WTC11 (cell line): ENCODE measurements around the gene POLD3. TPM values are rescaled to one million over a fixed set of nuclear protein-coding genes. Genes with fewer than 3 reads are reported as not detected.

Source experiments
- ATAC-seq: fragments of 200-7000 bp; cut with Tn5 transposase; 2 replicates; pipeline ENCODE4 v1.10.0; 2021; ENCODE audit warnings: mild to moderate bottlenecking, moderate library complexity
- CTCF ChIA-PET: fragments of 300-600 bp; sonication (Branson Sonifier 250); formaldehyde crosslinking; loops from one replicate; lab custom pipeline; 2021; ENCODE audit warnings: antibody characterized with exemption; lab: Charles Lee
- POLR2A ChIA-PET: fragments of 350-600 bp; sonication (Branson Sonifier 250); formaldehyde crosslinking; loops from one replicate; lab custom pipeline; 2021; ENCODE audit warnings: antibody characterized with exemption; lab: Charles Lee
- DNase-seq: peaks from one replicate; pipeline ENCODE4 v3.0.0; 2021; ENCODE audit warnings: low spot score
- H3K27ac Mint-ChIP-seq: 2 replicates; pipeline ENCODE4 v1.8.0; 2021; ENCODE audit warnings: mixed read lengths
- H3K27me3 Mint-ChIP-seq: 2 replicates; pipeline ENCODE4 v1.8.0; 2021; ENCODE audit warnings: low read depth, mild to moderate bottlenecking, moderate library complexity, mixed read lengths
- H3K36me3 Mint-ChIP-seq: 2 replicates; pipeline ENCODE4 v1.8.0; 2021; ENCODE audit warnings: mixed read lengths
- H3K4me1 Mint-ChIP-seq: 2 replicates; pipeline ENCODE4 v1.8.0; 2022; ENCODE audit warnings: mixed read lengths
- H3K4me3 Mint-ChIP-seq: 2 replicates; pipeline ENCODE4 v1.8.0; 2021; ENCODE audit warnings: mild to moderate bottlenecking, moderate library complexity, mixed read lengths
- H3K9me3 Mint-ChIP-seq: 2 replicates; pipeline ENCODE4 v1.8.0; 2021; ENCODE audit warnings: mixed read lengths
- AFF4 ChIP-seq: sonication (generic); formaldehyde crosslinking; IDR thresholded peaks from 2 replicates; pipeline ENCODE4 v1.8.1; 2023; ENCODE audit warnings: mild to moderate bottlenecking, missing genetic modification reagents, borderline replicate concordance
- ATF3 ChIP-seq: sonication (generic); formaldehyde crosslinking; conservative IDR thresholded peaks from 2 replicates; pipeline ENCODE4 v1.8.1; 2022; ENCODE audit warnings: mild to moderate bottlenecking, missing genetic modification reagents
- CDX4 ChIP-seq: fragments of 250-450 bp; sonication (Bioruptor Pico); IDR thresholded peaks from 2 replicates; pipeline ENCODE4 v1.9.0; 2021; ENCODE audit warnings: moderate library complexity, mild to moderate bottlenecking, inconsistent platforms, borderline replicate concordance
- CREB1 ChIP-seq: sonication (generic); formaldehyde crosslinking; IDR thresholded peaks from 2 replicates; pipeline ENCODE4 v1.8.0; 2023; ENCODE audit warnings: mild to moderate bottlenecking, missing genetic modification reagents
- ELF4 ChIP-seq: sonication (generic); formaldehyde crosslinking; IDR thresholded peaks from 2 replicates; pipeline ENCODE4 v1.8.1; 2022; ENCODE audit warnings: low read depth, mild to moderate bottlenecking, moderate library complexity, missing genetic modification reagents
- FOXP1 ChIP-seq: sonication (generic); formaldehyde crosslinking; IDR thresholded peaks from 2 replicates; pipeline ENCODE4 v1.8.0; 2022; ENCODE audit warnings: missing genetic modification reagents, mild to moderate bottlenecking, moderate library complexity, borderline replicate concordance
- FOXP4 ChIP-seq: sonication (generic); formaldehyde crosslinking; IDR thresholded peaks from 2 replicates; pipeline ENCODE4 v1.8.0; 2022; ENCODE audit warnings: mild to moderate bottlenecking, missing genetic modification reagents
- HMGXB4 ChIP-seq: sonication (generic); formaldehyde crosslinking; IDR thresholded peaks from 2 replicates; pipeline ENCODE4 v1.8.1; 2023; ENCODE audit warnings: mild to moderate bottlenecking, moderate library complexity, missing genetic modification reagents
- KAT7 ChIP-seq: sonication (generic); formaldehyde crosslinking; IDR thresholded peaks from 2 replicates; pipeline ENCODE4 v1.8.1; 2023; ENCODE audit warnings: missing genetic modification reagents, mild to moderate bottlenecking, borderline replicate concordance
- NR1H2 ChIP-seq: sonication (generic); formaldehyde crosslinking; IDR thresholded peaks from 2 replicates; pipeline ENCODE4 v1.9.0; 2021; ENCODE audit warnings: mild to moderate bottlenecking, moderate library complexity, missing genetic modification reagents
- PRDM15 ChIP-seq: sonication (generic); formaldehyde crosslinking; IDR thresholded peaks from 2 replicates; pipeline ENCODE4 v1.8.0; 2022; ENCODE audit warnings: missing genetic modification reagents
- PRRX2 ChIP-seq: fragments of 250-450 bp; sonication (Bioruptor Pico); IDR thresholded peaks from 2 replicates; pipeline ENCODE4 v1.8.0; 2021; ENCODE audit warnings: mild to moderate bottlenecking
- RELA ChIP-seq: sonication (generic); formaldehyde crosslinking; IDR thresholded peaks from 2 replicates; pipeline ENCODE4 v1.8.1; 2022; ENCODE audit warnings: missing genetic modification reagents, mild to moderate bottlenecking, borderline replicate concordance
- SMAD4 ChIP-seq: sonication (generic); formaldehyde crosslinking; IDR thresholded peaks from 2 replicates; pipeline ENCODE4 v1.8.0; 2022; ENCODE audit warnings: mild to moderate bottlenecking, missing genetic modification reagents
- TEAD1 ChIP-seq: sonication (generic); formaldehyde crosslinking; IDR thresholded peaks from 2 replicates; pipeline ENCODE4 v1.8.0; 2022; ENCODE audit warnings: mild to moderate bottlenecking, missing genetic modification reagents
- TP53 ChIP-seq: sonication (generic); formaldehyde crosslinking; IDR thresholded peaks from 2 replicates; pipeline ENCODE4 v1.8.1; 2023; ENCODE audit warnings: mild to moderate bottlenecking, missing genetic modification reagents
- ZNF423 ChIP-seq: fragments of 250-450 bp; sonication (Bioruptor Pico); IDR thresholded peaks from 2 replicates; pipeline ENCODE4 v2.1.2; 2022; ENCODE audit warnings: mild to moderate bottlenecking, moderate library complexity
- total RNA-seq: library from RNA; stranded (reverse); gene quantifications from 3 replicates; pipeline ENCODE4 v1.2.3, GENCODE V29; 2021
- TF ChIP-seq, protein P1 (sequence below): fragments of 250-450 bp; sonication (Bioruptor Pico); IDR thresholded peaks from 2 replicates; pipeline ENCODE4 v1.9.0; 2021; ENCODE audit warnings: mild to moderate bottlenecking, borderline replicate concordance

Gene POLD3
- total RNA-seq, 1 experiment from 2014 or later = 24.1 TPM

DNA sequence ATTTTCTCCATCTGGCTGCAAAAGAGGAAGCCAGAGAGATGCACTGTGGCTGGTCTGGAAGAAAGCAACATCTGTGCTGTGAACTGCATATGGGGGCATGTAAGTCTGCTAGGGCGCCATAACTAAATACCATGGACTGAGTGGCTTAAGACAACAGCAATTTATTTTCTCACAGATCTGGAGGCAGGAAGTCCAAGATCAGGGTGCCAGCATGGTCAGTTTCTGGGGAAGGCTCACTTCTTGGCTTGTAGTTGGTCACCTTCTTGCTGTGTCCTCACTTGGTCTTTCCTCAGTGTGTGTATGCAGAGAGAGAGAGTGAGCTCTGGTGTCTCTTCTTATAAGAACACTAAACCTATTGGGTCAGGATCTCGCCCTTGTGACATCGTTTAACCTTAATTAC, 34.9 kb upstream of the POLD3 start (continued):
- TF ChIP-seq AFF4 (CRISPR knock-in tag) (no peak), PRRX2 (CRISPR knock-in tag) (no peak), TEAD1 (no peak), ATF3 (CRISPR knock-in tag) (no peak), CREB1 (CRISPR knock-in tag) (no peak), NR1H2 (CRISPR knock-in tag) (no peak), FOXP4 (no peak), TP53 (CRISPR knock-in tag) (no peak), FOXP1 (CRISPR knock-in tag) (no peak), ELF4 (CRISPR knock-in tag) (no peak), SMAD4 (CRISPR knock-in tag) (no peak), ZNF423 (CRISPR knock-in tag) (no peak)
- TF ChIP-seq, protein P1, sequence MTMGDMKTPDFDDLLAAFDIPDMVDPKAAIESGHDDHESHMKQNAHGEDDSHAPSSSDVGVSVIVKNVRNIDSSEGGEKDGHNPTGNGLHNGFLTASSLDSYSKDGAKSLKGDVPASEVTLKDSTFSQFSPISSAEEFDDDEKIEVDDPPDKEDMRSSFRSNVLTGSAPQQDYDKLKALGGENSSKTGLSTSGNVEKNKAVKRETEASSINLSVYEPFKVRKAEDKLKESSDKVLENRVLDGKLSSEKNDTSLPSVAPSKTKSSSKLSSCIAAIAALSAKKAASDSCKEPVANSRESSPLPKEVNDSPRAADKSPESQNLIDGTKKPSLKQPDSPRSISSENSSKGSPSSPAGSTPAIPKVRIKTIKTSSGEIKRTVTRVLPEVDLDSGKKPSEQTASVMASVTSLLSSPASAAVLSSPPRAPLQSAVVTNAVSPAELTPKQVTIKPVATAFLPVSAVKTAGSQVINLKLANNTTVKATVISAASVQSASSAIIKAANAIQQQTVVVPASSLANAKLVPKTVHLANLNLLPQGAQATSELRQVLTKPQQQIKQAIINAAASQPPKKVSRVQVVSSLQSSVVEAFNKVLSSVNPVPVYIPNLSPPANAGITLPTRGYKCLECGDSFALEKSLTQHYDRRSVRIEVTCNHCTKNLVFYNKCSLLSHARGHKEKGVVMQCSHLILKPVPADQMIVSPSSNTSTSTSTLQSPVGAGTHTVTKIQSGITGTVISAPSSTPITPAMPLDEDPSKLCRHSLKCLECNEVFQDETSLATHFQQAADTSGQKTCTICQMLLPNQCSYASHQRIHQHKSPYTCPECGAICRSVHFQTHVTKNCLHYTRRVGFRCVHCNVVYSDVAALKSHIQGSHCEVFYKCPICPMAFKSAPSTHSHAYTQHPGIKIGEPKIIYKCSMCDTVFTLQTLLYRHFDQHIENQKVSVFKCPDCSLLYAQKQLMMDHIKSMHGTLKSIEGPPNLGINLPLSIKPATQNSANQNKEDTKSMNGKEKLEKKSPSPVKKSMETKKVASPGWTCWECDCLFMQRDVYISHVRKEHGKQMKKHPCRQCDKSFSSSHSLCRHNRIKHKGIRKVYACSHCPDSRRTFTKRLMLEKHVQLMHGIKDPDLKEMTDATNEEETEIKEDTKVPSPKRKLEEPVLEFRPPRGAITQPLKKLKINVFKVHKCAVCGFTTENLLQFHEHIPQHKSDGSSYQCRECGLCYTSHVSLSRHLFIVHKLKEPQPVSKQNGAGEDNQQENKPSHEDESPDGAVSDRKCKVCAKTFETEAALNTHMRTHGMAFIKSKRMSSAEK = no peak
- TF ChIP-seq, all 79 proteins: peak for 0

- Mint-ChIP-seq H3K27ac (no peak overlapping the region), H3K36me3 (peaks cover 8% of the 10 kb centered on the region), H3K4me1 (no peaks in the 10 kb centered on the region), H3K4me3 (no peak overlapping the region), H3K9me3 (peaks cover 24% of the 10 kb centered on the region), H3K27me3 (peaks cover 4% of the 10 kb centered on the region; the same call in 1 of the 2 replicates)
- CTCF ChIA-PET = interaction anchor here (1.6 kb wide), 1 partner anchor 66 kb away, joined by 5 read pairs; the partner anchor contains the start of gene LIPT2
- POLR2A ChIA-PET = no interaction called here
- no peak for DNase-seq
- ATAC-seq = no peak
- TF ChIP-seq PRDM15 (CRISPR knock-in tag) (no peak), RELA (no peak), CDX4 (CRISPR knock-in tag) (no peak), HMGXB4 (CRISPR knock-in tag) (no peak), KAT7 (CRISPR knock-in tag) (no peak), PRRX2 (CRISPR knock-in tag) (no peak)
These were observed 33.1 kb upstream of the POLD3 start for GRCh38 chr11:74559110-74559933.
